Measurements from ENCODE around the gene RAB33B.

DNA sequence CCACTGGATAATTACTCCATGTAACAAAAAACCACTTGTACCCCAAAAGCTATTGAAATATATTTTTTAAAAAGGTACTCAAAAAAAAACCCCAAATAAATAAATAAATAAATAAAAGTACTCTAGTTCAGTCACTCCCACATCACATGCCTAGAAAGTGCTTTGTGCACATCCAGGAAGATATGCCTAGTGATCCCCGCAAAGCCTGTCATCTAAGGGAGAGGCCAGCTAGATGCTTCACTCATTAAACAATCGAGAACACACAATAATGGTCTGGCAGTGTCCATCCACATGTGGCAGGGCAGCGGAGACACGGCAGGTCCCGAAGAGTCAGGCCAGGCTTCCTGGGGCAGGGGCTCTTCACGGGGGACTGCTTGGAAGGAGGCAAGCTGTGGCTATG lies 47.6 kb downstream of the RAB33B start:
- TF ChIP-seq EZH2 (IDR thresholded peaks at IDR 0.05), result no peak
- TF ChIP-seq, protein P1, sequence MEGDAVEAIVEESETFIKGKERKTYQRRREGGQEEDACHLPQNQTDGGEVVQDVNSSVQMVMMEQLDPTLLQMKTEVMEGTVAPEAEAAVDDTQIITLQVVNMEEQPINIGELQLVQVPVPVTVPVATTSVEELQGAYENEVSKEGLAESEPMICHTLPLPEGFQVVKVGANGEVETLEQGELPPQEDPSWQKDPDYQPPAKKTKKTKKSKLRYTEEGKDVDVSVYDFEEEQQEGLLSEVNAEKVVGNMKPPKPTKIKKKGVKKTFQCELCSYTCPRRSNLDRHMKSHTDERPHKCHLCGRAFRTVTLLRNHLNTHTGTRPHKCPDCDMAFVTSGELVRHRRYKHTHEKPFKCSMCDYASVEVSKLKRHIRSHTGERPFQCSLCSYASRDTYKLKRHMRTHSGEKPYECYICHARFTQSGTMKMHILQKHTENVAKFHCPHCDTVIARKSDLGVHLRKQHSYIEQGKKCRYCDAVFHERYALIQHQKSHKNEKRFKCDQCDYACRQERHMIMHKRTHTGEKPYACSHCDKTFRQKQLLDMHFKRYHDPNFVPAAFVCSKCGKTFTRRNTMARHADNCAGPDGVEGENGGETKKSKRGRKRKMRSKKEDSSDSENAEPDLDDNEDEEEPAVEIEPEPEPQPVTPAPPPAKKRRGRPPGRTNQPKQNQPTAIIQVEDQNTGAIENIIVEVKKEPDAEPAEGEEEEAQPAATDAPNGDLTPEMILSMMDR (IDR thresholded peaks at IDR 0.05), result no peak
